Measurements from ENCODE around the gene GRIK2.
"Not testable (repeated sequence)": the region's sequence is repeated elsewhere in the genome, so short reads cannot be mapped to it uniquely, and the experiment has no call there.

The GRIK2 gene

DNA sequence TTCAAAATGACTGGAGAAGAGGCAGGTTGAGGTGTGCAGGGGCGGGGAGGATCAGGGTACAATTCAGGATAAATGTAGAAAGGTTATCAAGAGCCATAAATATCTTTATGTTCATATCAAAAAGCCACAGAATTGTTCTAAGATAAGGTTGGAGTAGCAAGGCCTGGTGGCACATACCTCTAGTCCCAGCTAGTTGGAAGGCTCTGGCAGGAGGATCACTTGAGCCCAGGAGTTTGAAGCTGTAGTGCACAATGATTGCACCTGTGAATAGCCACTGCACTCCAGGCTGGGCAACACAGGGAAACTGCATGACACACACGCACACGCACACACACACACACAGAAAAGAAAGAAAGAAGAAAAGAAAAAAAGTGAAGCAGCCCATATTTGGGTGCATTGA, 194.8 kb downstream of the GRIK2 start:
- no peaks in the 10 kb centered on the region for H3K36me3 ChIP-seq (ENCODE audit: insufficient read depth, low read length)
- no peaks in the 10 kb centered on the region for H3K27me3 ChIP-seq (ENCODE audit: insufficient read depth, low read length)
- H3K4me1 ChIP-seq (ENCODE audit: insufficient read depth, low read length): peaks cover 3% of the 10 kb centered on the region
- H2AFZ ChIP-seq (ENCODE audit: low read depth, low read length): no peak overlapping the region
- no peak overlapping the region for H3K4me3 ChIP-seq (ENCODE audit: low read length)
- no peaks in the 10 kb centered on the region for H3K9me3 ChIP-seq (ENCODE audit: low read length)

- Histone ChIP-seq H3K4me1 (ENCODE audit: insufficient read depth, low read length) (peaks cover 21% of the 10 kb centered on the region), H2AFZ (ENCODE audit: low read depth, low read length) (peak overlapping the region; percentile 16), H3K4me3 (ENCODE audit: low read length) (no peak overlapping the region), H3K36me3 (ENCODE audit: insufficient read depth, low read length) (no peaks in the 10 kb centered on the region), H3K27me3 (ENCODE audit: insufficient read depth, low read length) (no peaks in the 10 kb centered on the region), H3K9me3 (ENCODE audit: low read length) (no peaks in the 10 kb centered on the region)
Measured at GRCh38 chr6:101595276-101595675, 201.8 kb downstream of the GRIK2 start.

- Histone ChIP-seq H2AFZ (ENCODE audit: low read depth, low read length) (peak overlapping the region; percentile 80), H3K36me3 (ENCODE audit: insufficient read depth, low read length) (no peaks in the 10 kb centered on the region), H3K9me3 (ENCODE audit: low read length) (no peaks in the 10 kb centered on the region)
Measured at GRCh38 chr6:101597693-101598092, 204.2 kb downstream of the GRIK2 start.

GRCh38 chr6:101605426-101605825, 211.9 kb downstream of the GRIK2 start:
- H3K4me3 ChIP-seq (ENCODE audit: low read length): no peak overlapping the region
- H2AFZ ChIP-seq (ENCODE audit: low read depth, low read length): no peak overlapping the region
- no peaks in the 10 kb centered on the region for H3K27me3 ChIP-seq (ENCODE audit: insufficient read depth, low read length)
- no peaks in the 10 kb centered on the region for H3K9me3 ChIP-seq (ENCODE audit: low read length)
- peaks cover 3% of the 10 kb centered on the region for H3K4me1 ChIP-seq (ENCODE audit: insufficient read depth, low read length)
- H3K36me3 ChIP-seq (ENCODE audit: insufficient read depth, low read length): no peaks in the 10 kb centered on the region

More at GRCh38 chr6:101597693-101598092, 204.2 kb downstream of the GRIK2 start:
- H3K27me3 ChIP-seq (ENCODE audit: insufficient read depth, low read length): no peaks in the 10 kb centered on the region
- no peak overlapping the region for H3K4me3 ChIP-seq (ENCODE audit: low read length)
- H3K4me1 ChIP-seq (ENCODE audit: insufficient read depth, low read length): peaks cover 21% of the 10 kb centered on the region

DNA sequence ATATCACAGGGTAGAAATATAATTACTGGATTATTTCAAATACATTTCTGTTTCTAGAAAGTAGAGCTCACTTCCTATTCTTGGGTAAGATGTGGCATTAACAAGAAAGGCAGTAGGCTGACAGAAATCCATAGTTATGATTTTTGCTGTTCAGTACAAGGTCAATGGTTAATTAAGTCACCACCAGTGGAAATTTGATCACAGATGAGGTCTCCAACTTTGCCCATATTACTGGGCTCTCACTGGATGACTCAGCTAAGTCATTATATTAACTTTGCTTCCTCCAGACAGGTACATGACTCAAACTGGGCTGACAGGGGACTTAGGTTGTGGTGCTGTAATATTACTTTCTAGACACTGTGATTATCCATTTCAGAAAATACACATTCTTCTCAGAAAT, 212.4 kb downstream of the GRIK2 start:
- H3K9me3 ChIP-seq (ENCODE audit: low read length): no peaks in the 10 kb centered on the region
- no peaks in the 10 kb centered on the region for H3K36me3 ChIP-seq (ENCODE audit: insufficient read depth, low read length)
- no peak overlapping the region for H2AFZ ChIP-seq (ENCODE audit: low read depth, low read length)
- no peaks in the 10 kb centered on the region for H3K27me3 ChIP-seq (ENCODE audit: insufficient read depth, low read length)
- no peak overlapping the region for H3K4me3 ChIP-seq (ENCODE audit: low read length)
- peaks cover 3% of the 10 kb centered on the region for H3K4me1 ChIP-seq (ENCODE audit: insufficient read depth, low read length)

GRCh38 chr6:101607111-101607690, 213.7 kb downstream of the GRIK2 start:
- Histone ChIP-seq H2AFZ (ENCODE audit: low read depth, low read length) (no peak overlapping the region), H3K36me3 (ENCODE audit: insufficient read depth, low read length) (no peaks in the 10 kb centered on the region), H3K4me3 (ENCODE audit: low read length) (no peak overlapping the region), H3K9me3 (ENCODE audit: low read length) (no peaks in the 10 kb centered on the region), H3K27me3 (ENCODE audit: insufficient read depth, low read length) (no peaks in the 10 kb centered on the region), H3K4me1 (ENCODE audit: insufficient read depth, low read length) (peaks cover 3% of the 10 kb centered on the region)

DNA sequence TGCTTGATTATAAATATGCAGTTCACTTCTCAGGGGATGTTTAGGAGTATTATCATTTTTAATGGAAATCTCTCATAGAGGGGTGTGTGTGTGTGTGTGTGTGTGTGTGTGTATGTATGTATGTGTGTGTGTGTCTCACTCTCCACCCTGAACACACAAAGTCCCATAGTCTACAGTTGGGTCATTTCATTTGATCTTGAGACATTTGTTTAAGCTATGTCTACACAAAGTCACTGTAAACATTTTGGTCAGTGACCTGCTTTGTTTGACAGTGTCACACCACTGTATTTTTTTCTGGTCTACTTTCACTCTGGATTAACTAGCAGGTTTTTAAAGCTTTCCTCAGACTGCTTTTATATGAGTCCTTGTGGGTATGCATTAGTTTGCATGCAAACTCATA, 215.2 kb downstream of the GRIK2 start:
- H3K4me1 ChIP-seq (ENCODE audit: insufficient read depth, low read length): peaks cover 3% of the 10 kb centered on the region
- H3K27me3 ChIP-seq (ENCODE audit: insufficient read depth, low read length): no peaks in the 10 kb centered on the region
- no peak overlapping the region for H2AFZ ChIP-seq (ENCODE audit: low read depth, low read length)
- H3K4me3 ChIP-seq (ENCODE audit: low read length): no peak overlapping the region
- no peaks in the 10 kb centered on the region for H3K9me3 ChIP-seq (ENCODE audit: low read length)
- H3K36me3 ChIP-seq (ENCODE audit: insufficient read depth, low read length): no peaks in the 10 kb centered on the region

GRCh38 chr6:101613556-101613955, 220.0 kb downstream of the GRIK2 start:
- H3K36me3 ChIP-seq (ENCODE audit: insufficient read depth, low read length): no peaks in the 10 kb centered on the region
- H2AFZ ChIP-seq (ENCODE audit: low read depth, low read length): no peak overlapping the region
- no peaks in the 10 kb centered on the region for H3K27me3 ChIP-seq (ENCODE audit: insufficient read depth, low read length)
- peaks cover 6% of the 10 kb centered on the region for H3K4me1 ChIP-seq (ENCODE audit: insufficient read depth, low read length)
- no peaks in the 10 kb centered on the region for H3K9me3 ChIP-seq (ENCODE audit: low read length)
- H3K4me3 ChIP-seq (ENCODE audit: low read length): no peak overlapping the region

GRCh38 chr6:101614774-101615173, 221.3 kb downstream of the GRIK2 start:
- H3K27me3 ChIP-seq (ENCODE audit: insufficient read depth, low read length): no peaks in the 10 kb centered on the region
- peaks cover 6% of the 10 kb centered on the region for H3K4me1 ChIP-seq (ENCODE audit: insufficient read depth, low read length)
- H3K9me3 ChIP-seq (ENCODE audit: low read length): no peaks in the 10 kb centered on the region
- no peaks in the 10 kb centered on the region for H3K36me3 ChIP-seq (ENCODE audit: insufficient read depth, low read length)
- no peak overlapping the region for H2AFZ ChIP-seq (ENCODE audit: low read depth, low read length)
- no peak overlapping the region for H3K4me3 ChIP-seq (ENCODE audit: low read length)

GRCh38 chr6:101626269-101626668, 232.8 kb downstream of the GRIK2 start:
- Histone ChIP-seq H3K36me3 (ENCODE audit: insufficient read depth, low read length) (no peaks in the 10 kb centered on the region), H3K4me1 (ENCODE audit: insufficient read depth, low read length) (no peaks in the 10 kb centered on the region), H2AFZ (ENCODE audit: low read depth, low read length) (no peak overlapping the region), H3K9me3 (ENCODE audit: low read length) (no peaks in the 10 kb centered on the region), H3K4me3 (ENCODE audit: low read length) (no peak overlapping the region), H3K27me3 (ENCODE audit: insufficient read depth, low read length) (no peaks in the 10 kb centered on the region)

GRCh38 chr6:101630941-101631340, 237.4 kb downstream of the GRIK2 start:
- Histone ChIP-seq H3K27me3 (ENCODE audit: insufficient read depth, low read length) (no peaks in the 10 kb centered on the region), H2AFZ (ENCODE audit: low read depth, low read length) (no peak overlapping the region), H3K9me3 (ENCODE audit: low read length) (no peaks in the 10 kb centered on the region), H3K36me3 (ENCODE audit: insufficient read depth, low read length) (no peaks in the 10 kb centered on the region), H3K4me1 (ENCODE audit: insufficient read depth, low read length) (no peaks in the 10 kb centered on the region), H3K4me3 (ENCODE audit: low read length) (no peak overlapping the region)

DNA sequence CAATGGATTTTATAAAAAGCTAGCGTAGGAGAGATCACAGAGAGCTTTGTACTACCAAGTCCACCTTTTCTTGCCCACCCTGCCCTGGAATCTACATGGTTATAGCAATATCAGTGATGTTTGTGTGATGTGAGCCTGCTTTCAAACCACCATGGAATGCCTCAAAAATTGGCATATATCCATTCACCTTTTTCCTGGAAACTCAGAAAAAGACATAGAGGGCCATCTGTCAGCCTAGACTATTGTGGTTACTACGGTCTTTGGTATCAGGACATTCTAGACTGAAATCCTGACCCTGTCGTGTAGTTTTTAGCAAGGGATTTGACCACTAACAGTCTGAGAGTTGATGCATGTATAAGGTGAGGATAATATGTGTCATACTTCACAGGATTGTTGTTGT, 239.6 kb downstream of the GRIK2 start:
- H3K27me3 ChIP-seq (ENCODE audit: insufficient read depth, low read length): no peaks in the 10 kb centered on the region
- H3K36me3 ChIP-seq (ENCODE audit: insufficient read depth, low read length): no peaks in the 10 kb centered on the region
- H2AFZ ChIP-seq (ENCODE audit: low read depth, low read length): no peak overlapping the region
- no peaks in the 10 kb centered on the region for H3K4me1 ChIP-seq (ENCODE audit: insufficient read depth, low read length)
- H3K9me3 ChIP-seq (ENCODE audit: low read length): no peaks in the 10 kb centered on the region
- H3K4me3 ChIP-seq (ENCODE audit: low read length): no peak overlapping the region

DNA sequence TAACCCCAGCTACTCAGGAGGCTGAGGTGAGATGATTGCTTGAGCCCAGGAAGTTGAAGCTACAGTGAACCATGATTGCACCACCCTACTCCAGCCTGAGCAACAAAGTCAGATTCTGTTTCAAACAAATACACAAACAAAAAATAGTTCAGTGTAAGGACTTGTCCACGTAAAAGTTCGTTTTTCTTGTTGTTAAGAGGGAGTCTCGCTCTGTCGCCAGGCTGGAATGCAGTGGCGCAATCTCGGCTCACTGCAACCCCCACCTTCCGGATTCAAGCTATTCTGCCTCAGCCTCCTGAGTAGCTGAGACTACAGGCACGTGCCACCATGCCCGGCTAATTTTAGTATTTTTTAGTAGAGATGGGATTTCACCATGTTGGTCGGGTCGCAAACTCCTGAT, 245.4 kb downstream of the GRIK2 start:
- H3K9me3 ChIP-seq (ENCODE audit: low read length); H2AFZ ChIP-seq (ENCODE audit: low read depth, low read length); H3K36me3 ChIP-seq (ENCODE audit: insufficient read depth, low read length); H3K4me1 ChIP-seq (ENCODE audit: insufficient read depth, low read length); H3K4me3 ChIP-seq (ENCODE audit: low read length); H3K27me3 ChIP-seq (ENCODE audit: insufficient read depth, low read length): not testable (repeated sequence)

DNA sequence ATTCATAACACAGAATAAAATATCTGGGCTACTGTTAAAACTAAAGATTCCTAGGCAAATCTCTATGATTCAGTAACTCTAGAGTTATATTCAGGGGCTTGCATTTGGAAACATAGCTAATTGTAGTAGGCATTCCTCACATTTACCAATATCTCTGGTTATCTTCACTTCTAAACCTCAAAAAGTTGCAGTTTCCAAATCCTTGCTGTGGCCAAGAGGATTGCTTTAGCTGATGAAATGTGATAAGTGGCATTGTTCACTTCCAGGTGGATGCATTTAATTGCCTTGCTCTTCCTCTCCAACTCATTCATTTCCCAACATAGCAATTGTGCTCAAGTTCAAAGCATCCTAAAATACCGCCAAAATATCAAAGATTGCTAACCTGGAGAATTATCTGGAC, 246.6 kb downstream of the GRIK2 start:
- Histone ChIP-seq H2AFZ (ENCODE audit: low read depth, low read length) (no peak overlapping the region), H3K27me3 (ENCODE audit: insufficient read depth, low read length) (no peaks in the 10 kb centered on the region), H3K4me3 (ENCODE audit: low read length) (no peak overlapping the region), H3K36me3 (ENCODE audit: insufficient read depth, low read length) (no peaks in the 10 kb centered on the region), H3K4me1 (ENCODE audit: insufficient read depth, low read length) (no peaks in the 10 kb centered on the region), H3K9me3 (ENCODE audit: low read length) (no peaks in the 10 kb centered on the region)
